HepG2 (cell line): Measurements from ENCODE around the gene NDUFS1. TPM values are rescaled to one million over a fixed set of nuclear protein-coding genes. Genes with fewer than 3 reads are reported as not detected.

ENCODE experiments used
- ARHGAP35 ChIP-seq: sonication (generic); formaldehyde crosslinking; IDR thresholded peaks from 2 replicates; pipeline ENCODE4 v1.9.0; 2022; ENCODE audit warnings: mild to moderate bottlenecking, inconsistent platforms, moderate library complexity, missing genetic modification reagents, borderline replicate concordance
- ARID3A ChIP-seq: IDR thresholded peaks from 2 replicates; pipeline ENCODE4 v1.6.1; 2012; ENCODE audit warnings: low read depth, low read length, improper control_type of control experiment
- ARID5B ChIP-seq: IDR thresholded peaks from 2 replicates; pipeline ENCODE4 v1.4.0; 2020; ENCODE audit warnings: mild to moderate bottlenecking, missing genetic modification reagents
- ATF4 ChIP-seq, 2 experiments: fragments of 450-650 bp in 1 of 2; sonication (generic) in 1 of 2; formaldehyde crosslinking; IDR thresholded peaks; 2 replicates each; pipeline versions ENCODE4 v1.5.0 to v1.8.0; 2020 to 2022; ENCODE audit warnings: mild to moderate bottlenecking in 1 of 2, missing genetic modification reagents in 1 of 2
- CBX2 ChIP-seq, 2 experiments: fragments of 200-600 bp in 1 of 2; sonication (generic); formaldehyde crosslinking in 1 of 2; IDR thresholded peaks; 2 replicates each; pipeline versions ENCODE4 v1.7.0 to v1.8.1; 2018 to 2022; ENCODE audit warnings: low read depth in 2 of 2, low read length in 1 of 2, mild to moderate bottlenecking in 1 of 2, missing genetic modification reagents in 1 of 2
- DR1 ChIP-seq: sonication (generic); formaldehyde crosslinking; IDR thresholded peaks from 2 replicates; pipeline ENCODE4 v1.8.0; 2021; ENCODE audit warnings: mild to moderate bottlenecking, missing genetic modification reagents, inconsistent platforms
- FOXO1 ChIP-seq: sonication (generic); formaldehyde crosslinking; IDR thresholded peaks from 2 replicates; pipeline ENCODE4 v1.4.0; 2020; ENCODE audit warnings: missing genetic modification reagents
- HNRNPLL ChIP-seq: fragments of 200-400 bp; formaldehyde crosslinking; IDR thresholded peaks from 2 replicates; pipeline ENCODE4 v1.6.1; 2017; ENCODE audit warnings: mild to moderate bottlenecking, low read depth, low read length; ENCODE audit not compliant: poor library complexity, severe bottlenecking
- MYNN ChIP-seq: sonication (generic); formaldehyde crosslinking; IDR thresholded peaks from 2 replicates; pipeline ENCODE4 v1.4.0; 2020; ENCODE audit warnings: mild to moderate bottlenecking, low read depth, missing genetic modification reagents
- PLRG1 ChIP-seq: fragments of 450-650 bp; conservative IDR thresholded peaks from 2 replicates; pipeline ENCODE4 v1.6.1; 2016
- RARG ChIP-seq: sonication (generic); formaldehyde crosslinking; IDR thresholded peaks from 2 replicates; pipeline ENCODE4 v1.4.0; 2020; ENCODE audit warnings: low read depth, mild to moderate bottlenecking, missing genetic modification reagents
- RBM39 ChIP-seq: fragments of 200-400 bp; formaldehyde crosslinking; IDR thresholded peaks from one replicate; pipeline ENCODE4 v1.6.1; 2018; ENCODE audit warnings: antibody characterized with exemption, mild to moderate bottlenecking, low read depth, low read length; ENCODE audit not compliant: poor library complexity, severe bottlenecking
- SMYD3 ChIP-seq: sonication (generic); formaldehyde crosslinking; IDR thresholded peaks from 2 replicates; pipeline ENCODE4 v1.8.1; 2023; ENCODE audit warnings: mild to moderate bottlenecking, missing genetic modification reagents
- TBP ChIP-seq: sonication (generic); formaldehyde crosslinking; IDR thresholded peaks from 2 replicates; pipeline ENCODE4 v1.5.0; 2020; ENCODE audit warnings: missing genetic modification reagents
- ZNF10 ChIP-seq: sonication (generic); formaldehyde crosslinking; IDR thresholded peaks from 2 replicates; pipeline ENCODE4 v1.4.0; 2020; ENCODE audit warnings: mild to moderate bottlenecking, low read depth, missing genetic modification reagents, borderline replicate concordance
- ZNF138 ChIP-seq: sonication (generic); formaldehyde crosslinking; IDR thresholded peaks from 2 replicates; pipeline ENCODE4 v1.5.0; 2020; ENCODE audit warnings: mild to moderate bottlenecking, low read depth, missing genetic modification reagents
- ZNF180 ChIP-seq: sonication (generic); formaldehyde crosslinking; IDR thresholded peaks from 2 replicates; pipeline ENCODE4 v1.4.0; 2020; ENCODE audit warnings: low read depth, missing genetic modification reagents, borderline replicate concordance
- ZNF230 ChIP-seq: sonication (generic); formaldehyde crosslinking; IDR thresholded peaks from 2 replicates; pipeline ENCODE4 v1.4.0; 2020; ENCODE audit warnings: mild to moderate bottlenecking, missing genetic modification reagents
- ZNF263 ChIP-seq: sonication (generic); formaldehyde crosslinking; IDR thresholded peaks from 2 replicates; pipeline ENCODE4 v1.4.0; 2020; ENCODE audit warnings: missing genetic modification reagents
- ZNF446 ChIP-seq: sonication (generic); formaldehyde crosslinking; IDR thresholded peaks from 2 replicates; pipeline ENCODE4 v1.5.0; 2020; ENCODE audit warnings: mild to moderate bottlenecking, missing genetic modification reagents
- ZNF614 ChIP-seq: IDR thresholded peaks from 2 replicates; pipeline ENCODE4 v1.6.1; 2018; ENCODE audit warnings: missing biosample characterization, missing genetic modification reagents, inconsistent platforms, borderline replicate concordance
- polyA plus RNA-seq, 8 experiments: library from polyadenylated mRNA; depleted of rRNA in 3 of 8; stranded (reverse) in 7 of 8; unstranded in 1 of 8; fragments of >200 nt; fragmentation: Illumina TruSeq in 4 of 8; extraction: Trizol in 4 of 8; gene quantifications; 2 replicates each; pipeline versions ENCODE4 v1.2.1 to v1.2.3, GENCODE V29; 2011 to 2016; ENCODE audit warnings: low read depth in 4 of 8, missing spikeins in 1 of 8, mixed read lengths in 1 of 8; ENCODE audit not compliant: insufficient read depth in 1 of 8
- total RNA-seq, 5 experiments: library from RNA; depleted of rRNA; stranded (reverse); fragments of >200 nt; fragmentation: Illumina TruSeq; extraction: Trizol; gene quantifications; 2 replicates each; pipeline ENCODE4 v1.2.3, GENCODE V29; 2016; ENCODE audit warnings: low read depth in 1 of 5

NDUFS1 gene
- total and polyA plus RNA-seq, 2 of the 13 experiments (the other 11 are each of a cell fraction or from before 2014, with no cell fraction given), result 139 to 242 TPM

- no peak; the same call in 1 of the 2 replicates for TF ChIP-seq ARID3A
- TF ChIP-seq SMYD3, result peak; percentile 88
- 0 out of 2 replicates have a peak, but pooled peaks have one; percentile 85 for TF ChIP-seq MYNN (CRISPR knock-in tag)
- TF ChIP-seq PLRG1, result no peak
- peak; percentile 86 for TF ChIP-seq HNRNPLL
- no peak; the same call in 1 of the 2 replicates for TF ChIP-seq TBP
- peak in 1 of 2 experiments; percentile 58; a peak in 2 of 4 replicates for TF ChIP-seq ATF4 (CRISPR knock-in tag; IDR thresholded peaks at IDR 0.05)
- no peak; the same call in none of the 2 replicates for TF ChIP-seq ZNF263
- peak; percentile 47 for TF ChIP-seq ZNF230 (CRISPR knock-in tag)
- 0 out of 2 replicates have a peak, but pooled peaks have one; percentile 51 for TF ChIP-seq ARHGAP35
- no peak for TF ChIP-seq RARG (CRISPR knock-in tag)
- peak; percentile 85 for TF ChIP-seq DR1 (CRISPR knock-in tag)
- TF ChIP-seq RBM39, result peak; percentile 78
- TF ChIP-seq ZNF614 (CRISPR knock-in tag), result no peak; the same call in none of the 2 replicates
- peak; percentile 77; the same call in 1 of the 2 replicates for TF ChIP-seq ZNF446 (CRISPR knock-in tag)
- peak; percentile 70 for TF ChIP-seq ZNF138 (CRISPR knock-in tag)
- TF ChIP-seq ZNF10 (CRISPR knock-in tag), result no peak
- TF ChIP-seq CBX2 (IDR thresholded peaks at IDR 0.05; ENCODE audit: low read depth, low read length), result no peak
- no peak for TF ChIP-seq CBX2 (CRISPR knock-in tag; IDR thresholded peaks at IDR 0.05; ENCODE audit: low read depth)
- TF ChIP-seq FOXO1 (CRISPR knock-in tag), result no peak; the same call in 1 of the 2 replicates
- peak; percentile 50; the same call in 1 of the 2 replicates for TF ChIP-seq ZNF180 (CRISPR knock-in tag)
- peak; percentile 61 for TF ChIP-seq ARID5B
Measured at GRCh38 chr2:206159346-206160124, at the start of gene NDUFS1, which contains the start of gene EEF1B2 (continued).
